ENCODE results near the gene MESP1. TPM values are rescaled to one million over a fixed set of nuclear protein-coding genes. Genes with fewer than 3 reads are reported as not detected.

MESP1 gene
- polyA plus RNA-seq, 1 donor (not counting 4 experiments of a cell fraction or from before 2014, with no cell fraction given): not detected

DNA sequence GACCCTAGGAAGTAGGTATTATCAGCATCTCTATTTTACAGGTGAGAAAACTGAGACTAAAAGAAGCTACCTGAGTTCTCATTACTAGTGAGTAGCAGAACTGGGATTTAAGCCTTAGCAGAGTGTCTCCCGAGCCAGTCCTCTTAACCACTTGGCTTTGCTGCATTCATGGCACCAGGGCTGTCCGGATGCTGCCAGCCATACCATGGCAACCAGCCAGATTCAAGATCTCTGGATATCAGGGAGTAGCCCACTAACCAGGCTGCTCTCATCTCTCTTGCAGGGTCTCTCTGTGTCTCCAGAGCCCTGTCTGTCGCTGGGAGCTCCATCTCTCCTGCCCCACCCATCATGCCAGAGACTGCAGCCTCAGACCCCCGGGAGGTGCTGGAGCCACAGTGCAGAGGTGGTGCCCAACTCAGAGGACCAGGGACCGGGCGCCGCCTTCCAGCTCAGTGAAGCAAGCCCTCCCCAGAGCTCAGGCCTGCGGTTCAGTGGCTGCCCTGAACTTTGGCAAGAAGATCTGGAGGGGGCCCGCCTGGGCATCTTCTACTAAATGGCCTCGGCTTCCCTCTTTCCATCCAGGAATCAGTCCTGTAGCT, 26.8 kb upstream of the MESP1 start:
- Histone ChIP-seq H3K27me3 (ENCODE audit: control insufficient read depth, extremely low read depth, insufficient read depth, low read length) (no peaks in the 10 kb centered on the region), H2AFZ (ENCODE audit: control insufficient read depth, low read length) (no peak overlapping the region), H3K4me2 (ENCODE audit: control insufficient read depth, extremely low read depth, insufficient read depth, low read depth, low read length) (no peak overlapping the region), H3K36me3 (ENCODE audit: control insufficient read depth in 2 of 2, extremely low read depth in 1 of 2, insufficient read depth in 2 of 2, low read length in 2 of 2) (no peaks in the 10 kb centered on the region), H3K9ac (ENCODE audit: control insufficient read depth, extremely low read depth, insufficient read depth, low read length) (no peak overlapping the region), H3K4me3 (ENCODE audit: control insufficient read depth in 2 of 3, extremely low read depth in 1 of 3, insufficient read depth in 2 of 3, low read depth in 1 of 3, low read length in 3 of 3) (no peak overlapping the region), H3K9me3 (ENCODE audit: control insufficient read depth, low read depth, low read length) (no peaks in the 10 kb centered on the region), H3K27ac (ENCODE audit: control insufficient read depth, insufficient read depth, low read length) (no peak overlapping the region), H3K79me2 (ENCODE audit: control insufficient read depth, insufficient read depth, low read length) (no peaks in the 10 kb centered on the region), H3K4me1 (ENCODE audit: control insufficient read depth, extremely low read depth, insufficient read depth, low read length) (peaks cover 55% of the 10 kb centered on the region), H4K20me1 (ENCODE audit: control insufficient read depth, extremely low read depth, insufficient read depth, low read length) (no peaks in the 10 kb centered on the region), H3K9me1 (ENCODE audit: control insufficient read depth, extremely low read depth, insufficient read depth, low read length) (peaks cover under 1% of the 10 kb centered on the region)
- FAIRE-seq (no peak), DNase-seq (ENCODE audit: low read depth, low spot score) (no peak)
- dilution Hi-C loops (cut with MboI; ENCODE audit: extremely low pct_ligation_motif_present, low sequenced_read_pairs): no loop called here
- TF ChIP-seq, protein P1, sequence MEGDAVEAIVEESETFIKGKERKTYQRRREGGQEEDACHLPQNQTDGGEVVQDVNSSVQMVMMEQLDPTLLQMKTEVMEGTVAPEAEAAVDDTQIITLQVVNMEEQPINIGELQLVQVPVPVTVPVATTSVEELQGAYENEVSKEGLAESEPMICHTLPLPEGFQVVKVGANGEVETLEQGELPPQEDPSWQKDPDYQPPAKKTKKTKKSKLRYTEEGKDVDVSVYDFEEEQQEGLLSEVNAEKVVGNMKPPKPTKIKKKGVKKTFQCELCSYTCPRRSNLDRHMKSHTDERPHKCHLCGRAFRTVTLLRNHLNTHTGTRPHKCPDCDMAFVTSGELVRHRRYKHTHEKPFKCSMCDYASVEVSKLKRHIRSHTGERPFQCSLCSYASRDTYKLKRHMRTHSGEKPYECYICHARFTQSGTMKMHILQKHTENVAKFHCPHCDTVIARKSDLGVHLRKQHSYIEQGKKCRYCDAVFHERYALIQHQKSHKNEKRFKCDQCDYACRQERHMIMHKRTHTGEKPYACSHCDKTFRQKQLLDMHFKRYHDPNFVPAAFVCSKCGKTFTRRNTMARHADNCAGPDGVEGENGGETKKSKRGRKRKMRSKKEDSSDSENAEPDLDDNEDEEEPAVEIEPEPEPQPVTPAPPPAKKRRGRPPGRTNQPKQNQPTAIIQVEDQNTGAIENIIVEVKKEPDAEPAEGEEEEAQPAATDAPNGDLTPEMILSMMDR (optimal IDR thresholded peaks at IDR 0.05 in 1 of 3, IDR thresholded peaks at IDR 0.05 in 1 of 3, conservative IDR thresholded peaks at IDR 0.05 in 1 of 3; ENCODE audit: extremely low read depth in 1 of 3, insufficient read depth in 2 of 3, low read length in 3 of 3): no peak
- no peak for TF ChIP-seq EZH2 (IDR thresholded peaks at IDR 0.05; ENCODE audit: low read length)

DNA sequence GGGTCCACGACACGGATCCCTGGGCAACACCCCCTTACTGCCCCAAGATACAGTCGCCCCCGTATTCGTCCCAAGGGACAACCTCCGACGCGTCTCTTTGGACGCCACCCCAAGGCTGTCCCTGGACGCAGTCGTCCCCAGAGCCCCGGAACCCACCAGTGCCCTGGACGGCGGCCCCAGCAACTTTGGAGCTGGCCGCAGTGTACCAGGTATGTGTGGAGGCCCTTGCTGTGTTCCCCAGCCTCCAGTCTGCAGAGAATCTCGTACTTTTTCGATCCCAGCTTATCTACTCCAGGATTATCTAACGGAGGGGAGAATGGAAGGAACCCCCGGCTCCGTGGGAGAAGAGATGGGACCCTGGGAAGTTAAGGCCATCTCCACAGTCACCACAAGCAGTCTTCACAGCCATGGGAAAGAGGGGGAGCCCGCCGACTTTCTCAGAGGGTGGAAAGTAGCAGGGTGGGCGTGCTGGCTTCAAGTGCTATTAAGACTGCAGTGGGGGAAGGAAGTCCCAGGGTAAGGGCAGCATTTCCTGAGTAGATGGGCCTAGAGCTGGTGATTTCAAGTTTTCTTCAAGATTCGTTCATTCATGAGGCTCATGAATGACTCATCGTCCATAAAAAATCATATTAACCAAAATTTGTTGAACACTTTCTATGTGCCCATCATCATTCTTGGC, 26.2 kb upstream of the MESP1 start:
- no peak for TF ChIP-seq EZH2 (IDR thresholded peaks at IDR 0.05; ENCODE audit: low read length)
- FAIRE-seq (no peak), DNase-seq (ENCODE audit: low read depth, low spot score) (no peak)
- Histone ChIP-seq H3K9me3 (ENCODE audit: control insufficient read depth, low read depth, low read length) (no peaks in the 10 kb centered on the region), H3K27me3 (ENCODE audit: control insufficient read depth, extremely low read depth, insufficient read depth, low read length) (no peaks in the 10 kb centered on the region), H3K4me1 (ENCODE audit: control insufficient read depth, extremely low read depth, insufficient read depth, low read length) (peaks cover 50% of the 10 kb centered on the region), H2AFZ (ENCODE audit: control insufficient read depth, low read length) (no peak overlapping the region), H3K9ac (ENCODE audit: control insufficient read depth, extremely low read depth, insufficient read depth, low read length) (no peak overlapping the region), H3K27ac (ENCODE audit: control insufficient read depth, insufficient read depth, low read length) (no peak overlapping the region), H3K4me2 (ENCODE audit: control insufficient read depth, extremely low read depth, insufficient read depth, low read depth, low read length) (no peak overlapping the region), H3K79me2 (ENCODE audit: control insufficient read depth, insufficient read depth, low read length) (no peaks in the 10 kb centered on the region), H3K9me1 (ENCODE audit: control insufficient read depth, extremely low read depth, insufficient read depth, low read length) (no peaks in the 10 kb centered on the region), H3K4me3 (ENCODE audit: control insufficient read depth in 2 of 3, extremely low read depth in 1 of 3, insufficient read depth in 2 of 3, low read depth in 1 of 3, low read length in 3 of 3) (no peak overlapping the region), H4K20me1 (ENCODE audit: control insufficient read depth, extremely low read depth, insufficient read depth, low read length) (no peaks in the 10 kb centered on the region), H3K36me3 (ENCODE audit: control insufficient read depth in 2 of 2, extremely low read depth in 1 of 2, insufficient read depth in 2 of 2, low read length in 2 of 2) (no peaks in the 10 kb centered on the region)
- dilution Hi-C loops (cut with MboI; ENCODE audit: extremely low pct_ligation_motif_present, low sequenced_read_pairs): no loop called here
